ENCODE results near the gene TNF. TPM values are rescaled to one million over a fixed set of nuclear protein-coding genes. Genes with fewer than 3 reads are reported as not detected.

Gene TNF
- total RNA-seq, 2 experiments from 2014 or later, result 89.2 to 92.5 TPM

GRCh38 chr6:31580438-31580740 lies 5.0 kb downstream of the TNF start:
- peak; percentile 5 for ATAC-seq
- intact Hi-C loops (cut with micrococcal nuclease), result loop anchor here (5.0 kb wide), 1 partner anchor 33 kb away; the partner anchor contains the start of genes ATP6V1G2 and NFKBIL1
- H3K36me3 Mint-ChIP-seq (ENCODE audit: low read depth), result peaks cover 66% of the 10 kb centered on the region
- TF ChIP-seq CTCF (IDR thresholded peaks at IDR 0.05), result no peak
- H3K4me1 Mint-ChIP-seq (ENCODE audit: low read depth), result peaks cover 42% of the 10 kb centered on the region
- H3K27ac Mint-ChIP-seq, result peak overlapping the region; percentile 93
- H3K4me3 Mint-ChIP-seq, result peak overlapping the region; percentile 96
- ChIA-PET CTCF (interaction anchor here (1.0 to 56.2 kb wide), 9 partner anchors 12 to 250 kb away, joined by 3 to 2542 read pairs (median 4); partner anchors contain the start of genes AIF1, APOM, ATP6V1G2 and DDX39B), POLR2A (interaction anchor here (0.7 to 35.7 kb wide), 11 partner anchors 4 to 811 kb away, joined by 3 to 1181 read pairs (median 4); partner anchors contain the start of genes DDX39B, LST1, LTA and LTB)
- H3K27me3 Mint-ChIP-seq, result no peaks in the 10 kb centered on the region
- no peaks in the 10 kb centered on the region for H3K9me3 Mint-ChIP-seq
- no peak for DNase-seq

- Mint-ChIP-seq H3K27me3 (no peaks in the 10 kb centered on the region), H3K4me1 (ENCODE audit: low read depth) (peaks cover 47% of the 10 kb centered on the region), H3K9me3 (no peaks in the 10 kb centered on the region), H3K36me3 (ENCODE audit: low read depth) (peaks cover 61% of the 10 kb centered on the region), H3K4me3 (peak overlapping the region; percentile 96), H3K27ac (peak overlapping the region; percentile 98)
- intact Hi-C loops (cut with micrococcal nuclease), result loop anchor here (1.0 to 5.0 kb wide), 2 partner anchors 16 to 34 kb away; partner anchors contain the start of genes ATP6V1G2 and NFKBIL1
- ChIA-PET POLR2A (interaction anchor here (0.7 to 35.7 kb wide), 13 partner anchors 3 to 811 kb away, joined by 3 to 1181 read pairs (median 4); partner anchors contain the start of genes ATP6V1G2, DDX39B, LST1 and LTA), CTCF (interaction anchor here (1.0 to 56.2 kb wide), 9 partner anchors 11 to 249 kb away, joined by 3 to 2542 read pairs (median 4); partner anchors contain the start of genes AIF1, APOM, ATP6V1G2 and DDX39B)
- TF ChIP-seq CTCF (IDR thresholded peaks at IDR 0.05), result peak; percentile 97
- DNase-seq, result peak; percentile 92
- ATAC-seq, result peak; percentile 55
Observed at GRCh38 chr6:31580807-31581433, 5.6 kb downstream of the TNF start.

- ChIA-PET CTCF (interaction anchor here (1.5 to 56.2 kb wide), 4 partner anchors 10 to 58 kb away, joined by 3 to 2542 read pairs (median 1274); partner anchors contain the start of genes ATP6V1G2, DDX39B, LST1 and LTA), POLR2A (interaction anchor here (1.1 to 35.7 kb wide), 11 partner anchors 2 to 195 kb away, joined by 3 to 1181 read pairs (median 8); partner anchors contain the start of genes ATP6V1G2, DDX39B, LST1 and LTA)
- TF ChIP-seq CTCF (IDR thresholded peaks at IDR 0.05), result no peak
- Mint-ChIP-seq H3K9me3 (no peaks in the 10 kb centered on the region), H3K4me1 (ENCODE audit: low read depth) (peaks cover 54% of the 10 kb centered on the region), H3K27ac (peak overlapping the region; percentile 98), H3K36me3 (ENCODE audit: low read depth) (peaks cover 54% of the 10 kb centered on the region), H3K4me3 (peak overlapping the region; percentile 96), H3K27me3 (no peaks in the 10 kb centered on the region)
- DNase-seq, result no peak
- intact Hi-C loops (cut with micrococcal nuclease), result loop anchor here (1.0 to 5.0 kb wide), 2 partner anchors 16 to 34 kb away; partner anchors contain the start of genes ATP6V1G2 and NFKBIL1
- ATAC-seq, result no peak
Observed at GRCh38 chr6:31581434-31582229, 6.3 kb downstream of the TNF start.

GRCh38 chr6:31582230-31582643 lies 6.9 kb downstream of the TNF start, which contains the start of gene LTB:
Gene LTB (minus strand): TSS chr6:31582424. CDS start chr6:31582417, 7 bp downstream.
- ATAC-seq (peak; percentile 17), DNase-seq (peak; percentile 67)
- no peaks in the 10 kb centered on the region for H3K9me3 Mint-ChIP-seq
- TF ChIP-seq CTCF (IDR thresholded peaks at IDR 0.05), result no peak
- no peaks in the 10 kb centered on the region for H3K27me3 Mint-ChIP-seq
- CTCF ChIA-PET, result interaction anchor here (1.5 to 56.2 kb wide), 3 partner anchors 10 to 58 kb away, joined by 3 to 2542 read pairs (median 2542); partner anchors contain the start of genes ATP6V1G2, DDX39B, LST1 and LTA
- H3K4me3 Mint-ChIP-seq, result peak within 1 kb of the TSS; percentile 96
- intact Hi-C loops (cut with micrococcal nuclease), result loop anchor here (5.0 kb wide), 1 partner anchor 35 kb away; the partner anchor contains the start of genes ATP6V1G2 and NFKBIL1
- POLR2A ChIA-PET, result interaction anchor here (1.0 to 35.7 kb wide), 10 partner anchors 2 to 194 kb away, joined by 3 to 1181 read pairs (median 8); partner anchors contain the start of genes ATP6V1G2, DDX39B, LST1 and LTA
- peak within 1 kb of the TSS; percentile 98 for H3K27ac Mint-ChIP-seq
- H3K4me1 Mint-ChIP-seq (ENCODE audit: low read depth), result peaks cover 58% of the 10 kb centered on the region
- peaks cover 53% of the 10 kb centered on the region for H3K36me3 Mint-ChIP-seq (ENCODE audit: low read depth)

All from activated CD8-positive, alpha-beta T cell treated with anti-CD3 and anti-CD28 coated beads for 36 hours (primary cell).